ENCODE results near the gene THEMIS2. TPM values are rescaled to one million over a fixed set of nuclear protein-coding genes. Genes with fewer than 3 reads are reported as not detected.

Gene THEMIS2
- 100 to 1,000 TPM; 129 to 211 TPM for total RNA-seq

GRCh38 chr1:27872059-27872801 is at the start of gene THEMIS2:
THEMIS2 (plus strand) TSS chr1:27872544; CDS start chr1:27872572, 28 bp downstream.

GRCh38 chr1:27830621-27831440 is 41.5 kb upstream of the THEMIS2 start, which contains the start of gene PPP1R8:
PPP1R8 (plus strand) TSS chr1:27830782; CDS start chr1:27830836, 54 bp downstream.

GRCh38 chr1:27934818-27935549 is 62.6 kb downstream of the THEMIS2 start, which contains the start of gene SMPDL3B:
SMPDL3B (plus strand) TSS chr1:27935000; CDS start chr1:27935184, 184 bp downstream.

Small RNAs within 50 kb of the gene (small RNA-seq; reads per million reads assigned to genes)
- gene RNU6-1245P (0 to 0.09 reads per million in 2 donors), gene SCARNA1 (4,864 to 11,669 reads per million in 2 donors)

Other genes with a start within 250 kb of the THEMIS2 start
- gene FGR, start 237.4 kb upstream of the THEMIS2 start, total RNA-seq, result under 1 TPM in 1 of 2 donors, not detected in 1; 0.33 TPM
- 1,000 to 10,000 TPM; 1,453 to 4,818 TPM for gene IFI6, start 200.4 kb upstream of the THEMIS2 start, total RNA-seq
- gene FAM76A, start 146.6 kb upstream of the THEMIS2 start, total RNA-seq, result 10 to 100 TPM; 28.6 to 43.7 TPM
- gene STX12, start 99.3 kb upstream of the THEMIS2 start, total RNA-seq, result 10 to 100 TPM; 50.6 to 57.5 TPM
- 10 to 100 TPM; 31.7 to 56.3 TPM for gene PPP1R8, start 41.8 kb upstream of the THEMIS2 start, total RNA-seq
- gene RPA2, start 42.0 kb downstream of the THEMIS2 start, total RNA-seq, result 10 to 100 TPM; 30.3 to 48.0 TPM
- not detected for gene SMPDL3B, start 62.5 kb downstream of the THEMIS2 start, total RNA-seq
- 1 to 10 TPM; 4.8 to 9.7 TPM for gene XKR8, start 87.4 kb downstream of the THEMIS2 start, total RNA-seq
- 10 to 100 TPM; 20.6 to 22.0 TPM for gene EYA3, start 216.1 kb downstream of the THEMIS2 start, total RNA-seq